HG02852 (cell line): Measurements from ENCODE around the gene TRUB2.

Experiments used
- ATAC-seq: cut with Tn5 transposase; IDR thresholded peaks from one replicate; pipeline ENCODE4 v1.9.1; 2021; ENCODE audit warnings: mild to moderate bottlenecking, moderate library complexity; ENCODE audit not compliant: unreplicated experiment

Gene TRUB2

DNA sequence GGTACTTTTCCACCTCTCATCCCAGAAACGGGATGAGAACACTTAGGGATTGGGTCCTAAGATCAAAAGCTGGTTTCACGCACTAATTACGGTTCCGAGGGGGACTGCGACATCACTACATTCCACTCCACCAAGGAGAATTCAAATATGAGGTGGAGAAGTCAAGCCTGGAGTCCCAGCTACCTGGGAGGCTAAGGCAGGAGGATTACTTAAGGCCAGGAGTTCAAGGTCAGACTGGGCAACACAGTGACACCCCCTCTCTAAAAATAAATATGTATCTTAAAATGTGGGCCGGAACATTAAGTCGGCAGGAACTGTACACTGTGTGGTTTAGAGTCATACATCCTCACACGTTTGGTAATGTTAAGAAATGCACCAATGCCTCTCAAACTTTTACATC is 48.0 kb downstream of the TRUB2 start:
- no peak for ATAC-seq

GRCh38 chr9:128271512-128271911 is 50.7 kb downstream of the TRUB2 start:
- no peak for ATAC-seq

GRCh38 chr9:128271112-128271511 is 51.1 kb downstream of the TRUB2 start:
- no peak for ATAC-seq

GRCh38 chr9:128266868-128267590 is 55.2 kb downstream of the TRUB2 start:
- ATAC-seq, result no peak

- ATAC-seq, result no peak
These were observed 56.8 kb downstream of the TRUB2 start for GRCh38 chr9:128265348-128265847.

DNA sequence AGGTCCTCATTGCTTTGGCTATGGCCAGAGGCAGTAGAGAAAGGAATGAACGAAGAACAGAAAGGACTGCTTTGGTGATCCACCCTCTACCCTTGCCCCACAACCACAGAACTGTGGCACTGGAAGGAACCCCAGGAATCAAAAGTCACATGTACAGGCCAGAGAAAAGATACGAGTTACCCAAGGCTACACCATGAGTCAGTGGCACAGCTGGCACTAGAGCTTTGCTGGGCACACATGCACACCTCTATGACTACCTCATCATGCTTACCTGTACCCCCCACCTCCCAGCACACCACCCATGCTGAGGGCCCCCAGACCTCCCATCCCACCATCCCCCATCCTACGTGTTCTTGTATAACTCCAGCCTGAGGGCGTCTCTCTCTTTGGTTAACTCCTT is 59.6 kb downstream of the TRUB2 start:
- ATAC-seq, result no peak

DNA sequence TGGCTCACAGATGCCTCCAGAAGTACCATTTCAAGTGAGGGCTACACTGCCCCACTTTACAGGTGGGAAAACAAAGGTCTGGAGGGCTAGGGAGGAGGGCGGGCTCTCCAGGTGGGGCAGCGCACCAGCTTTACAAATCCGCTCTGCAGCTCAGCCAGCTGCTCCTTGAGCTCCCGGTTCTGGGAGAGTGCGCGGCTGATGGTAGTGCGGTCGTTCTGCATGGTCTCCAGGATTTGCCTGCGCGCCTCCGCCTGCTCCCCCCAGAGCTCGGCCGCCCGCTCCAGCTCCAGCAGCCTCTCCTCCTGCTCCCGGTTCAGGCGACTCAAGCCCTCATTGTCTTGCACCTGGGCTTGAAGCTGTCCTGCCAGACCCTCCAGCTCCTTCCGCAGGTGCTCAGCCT is 61.9 kb downstream of the TRUB2 start:
- no peak for ATAC-seq

DNA sequence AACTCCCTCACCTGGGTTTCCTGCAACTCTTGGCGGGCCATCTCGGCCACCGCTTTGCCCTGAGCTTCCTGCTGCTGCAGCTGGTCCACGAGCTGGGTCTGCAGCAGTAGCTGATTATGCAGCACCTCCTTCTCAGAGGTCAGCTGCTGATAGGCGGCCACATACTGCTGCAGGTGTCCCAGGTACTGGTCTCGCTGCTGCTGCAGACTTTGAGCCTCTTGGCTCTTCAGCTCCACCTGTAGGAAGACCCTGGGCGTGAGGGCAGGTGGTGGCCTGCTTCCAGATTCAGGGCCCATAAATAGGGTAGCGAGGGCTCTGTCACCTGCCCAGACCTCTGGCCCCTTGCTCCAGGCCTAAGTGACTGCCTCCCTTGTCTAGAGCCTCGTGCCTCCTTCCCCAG is 63.1 kb downstream of the TRUB2 start:
- ATAC-seq, result no peak

GRCh38 chr9:128258326-128258725 is 63.9 kb downstream of the TRUB2 start:
- ATAC-seq, result no peak

DNA sequence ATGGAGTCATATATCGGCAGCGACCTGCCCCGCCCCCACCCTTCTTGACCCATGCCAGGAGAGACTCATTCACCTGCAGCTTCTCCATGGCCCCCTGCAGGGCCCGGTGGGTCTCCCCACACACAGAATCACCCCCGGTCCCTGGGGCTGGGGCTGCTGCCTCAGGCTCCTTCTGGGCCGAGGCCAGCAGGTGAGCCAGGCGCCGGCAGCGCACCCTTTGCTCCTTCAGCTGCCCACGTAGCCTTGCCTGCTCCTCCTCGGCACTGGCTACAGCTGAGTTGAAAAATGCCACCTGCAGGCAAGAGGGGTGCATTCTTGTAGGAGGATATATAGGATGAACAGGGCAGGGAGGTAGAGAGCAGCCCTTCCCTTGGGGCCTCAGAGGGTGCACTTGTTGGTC is 64.3 kb downstream of the TRUB2 start:
- no peak for ATAC-seq

GRCh38 chr9:128257086-128257825 is 65.0 kb downstream of the TRUB2 start:
- ATAC-seq, result no peak
